Measurements from ENCODE around the gene TSPAN4. TPM values are rescaled to one million over a fixed set of nuclear protein-coding genes. Genes with fewer than 3 reads are reported as not detected.

The TSPAN4 gene
- total RNA-seq, 1 experiment from 2014 or later, result 26.9 TPM

DNA sequence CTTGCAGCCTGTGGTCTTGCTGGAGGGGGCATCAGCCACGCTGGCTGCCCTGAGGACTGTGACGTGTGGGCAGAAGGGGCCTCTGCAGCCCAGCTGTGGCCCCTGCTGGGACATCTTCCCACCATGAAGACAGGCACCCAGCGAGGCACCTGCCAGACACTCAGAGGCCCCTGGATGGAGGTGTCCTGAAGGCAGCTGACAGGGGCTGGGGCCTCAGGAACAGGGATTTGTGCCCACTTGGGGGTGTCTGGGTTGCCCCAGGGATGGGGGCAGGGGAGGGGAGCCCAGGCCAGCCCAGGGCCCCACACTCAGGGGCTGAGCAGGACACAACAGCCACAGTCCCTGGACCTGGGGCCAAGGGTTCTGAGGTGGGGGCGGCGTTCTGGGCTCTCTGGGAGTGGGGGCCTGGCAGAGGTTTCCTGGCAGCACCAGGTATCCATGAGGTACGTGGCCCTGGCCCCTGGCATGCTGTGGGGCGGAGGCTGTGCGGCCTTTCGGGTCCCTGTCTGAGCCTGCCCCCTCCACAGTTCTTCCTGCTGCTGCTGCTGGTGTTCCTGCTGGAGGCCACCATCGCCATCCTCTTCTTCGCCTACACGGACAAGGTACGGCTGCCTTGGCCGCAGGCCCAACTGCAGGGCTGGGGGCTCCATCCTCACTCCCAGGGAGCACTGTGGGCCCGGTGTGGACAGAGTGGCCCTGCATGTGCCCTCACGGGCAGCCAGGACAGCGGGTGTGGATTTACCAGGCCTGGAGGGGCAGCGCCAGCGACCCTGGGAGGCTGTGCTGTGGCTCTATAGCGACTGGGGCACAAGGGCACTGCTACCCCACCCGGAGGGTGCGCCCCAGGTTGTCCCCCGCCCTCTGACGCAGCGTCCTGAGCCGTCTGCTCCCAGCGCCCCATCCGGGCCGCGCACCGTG lies 21.5 kb downstream of the TSPAN4 start:
- Histone ChIP-seq H3K4me3 (no peak overlapping the region), H3K4me1 (peaks cover 28% of the 10 kb centered on the region), H3K9me3 (replicated peaks) (no peaks in the 10 kb centered on the region), H3K36me3 (no peaks in the 10 kb centered on the region), H3K27ac (no peak overlapping the region), H3K27me3 (no peaks in the 10 kb centered on the region)
- DNase-seq, result no peak

DNA sequence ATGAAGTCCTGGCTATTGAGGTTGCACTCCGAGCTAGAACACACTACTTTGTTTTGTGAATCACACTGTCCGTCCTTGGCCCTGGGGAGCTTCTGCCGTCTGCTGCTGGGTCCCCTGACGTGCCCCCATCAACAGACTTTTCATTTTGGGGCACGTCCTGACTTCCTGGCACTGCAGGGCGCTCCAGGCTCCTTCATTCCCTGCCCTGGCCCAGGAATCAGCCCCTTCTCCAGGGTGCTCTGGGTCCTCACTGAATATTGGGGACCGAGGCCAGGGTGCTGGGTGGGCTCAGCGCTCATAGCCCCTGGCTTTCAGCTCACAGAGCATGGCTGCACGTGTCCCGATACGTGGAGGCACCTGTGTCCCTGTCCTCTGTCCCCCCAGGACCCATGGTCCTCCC lies 22.2 kb downstream of the TSPAN4 start:
- Histone ChIP-seq H3K36me3 (no peaks in the 10 kb centered on the region), H3K4me3 (no peak overlapping the region), H3K4me1 (peaks cover 23% of the 10 kb centered on the region), H3K27ac (no peak overlapping the region), H3K9me3 (replicated peaks) (no peaks in the 10 kb centered on the region), H3K27me3 (no peaks in the 10 kb centered on the region)
- no peak for DNase-seq

DNA sequence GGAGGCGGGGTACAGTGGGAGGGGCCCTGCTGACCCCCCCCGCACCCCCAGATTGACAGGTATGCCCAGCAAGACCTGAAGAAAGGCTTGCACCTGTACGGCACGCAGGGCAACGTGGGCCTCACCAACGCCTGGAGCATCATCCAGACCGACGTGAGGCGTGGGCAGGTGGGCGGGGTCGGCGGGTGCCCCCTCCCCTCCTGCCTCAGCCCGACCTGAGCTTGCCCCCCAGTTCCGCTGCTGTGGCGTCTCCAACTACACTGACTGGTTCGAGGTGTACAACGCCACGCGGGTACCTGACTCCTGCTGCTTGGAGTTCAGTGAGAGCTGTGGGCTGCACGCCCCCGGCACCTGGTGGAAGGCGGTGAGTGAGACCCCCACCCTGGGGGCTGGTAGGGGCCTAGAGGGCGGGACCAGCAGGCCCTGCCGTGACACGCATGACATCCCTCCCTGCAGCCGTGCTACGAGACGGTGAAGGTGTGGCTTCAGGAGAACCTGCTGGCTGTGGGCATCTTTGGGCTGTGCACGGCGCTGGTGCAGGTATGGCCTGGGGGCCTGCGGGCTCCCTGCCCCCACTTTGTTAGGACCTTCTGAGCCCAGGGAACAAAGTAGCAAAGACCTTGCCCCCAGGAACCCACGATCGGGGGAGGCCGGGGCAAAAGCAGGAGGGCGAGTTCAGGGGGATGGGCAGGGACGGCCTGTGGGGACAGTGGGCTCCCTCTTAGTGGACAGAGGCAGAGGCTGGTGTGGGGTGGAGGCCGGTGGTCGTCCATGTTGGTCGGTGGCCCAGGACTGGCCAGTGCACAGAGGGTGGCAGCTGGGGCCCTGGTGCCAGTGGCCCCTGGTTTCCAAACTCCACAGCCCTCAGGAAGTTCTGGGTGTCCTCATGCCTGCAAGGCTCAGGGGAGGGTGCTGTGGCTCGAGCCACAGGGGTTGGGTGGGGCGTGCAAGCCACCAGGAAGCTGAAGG lies 23.1 kb downstream of the TSPAN4 start:
- H3K27ac ChIP-seq, result no peak overlapping the region
- DNase-seq, result no peak
- no peaks in the 10 kb centered on the region for H3K36me3 ChIP-seq
- H3K4me1 ChIP-seq, result peaks cover 19% of the 10 kb centered on the region
- H3K9me3 ChIP-seq (replicated peaks), result no peaks in the 10 kb centered on the region
- H3K27me3 ChIP-seq, result no peaks in the 10 kb centered on the region
- H3K4me3 ChIP-seq, result no peak overlapping the region

DNA sequence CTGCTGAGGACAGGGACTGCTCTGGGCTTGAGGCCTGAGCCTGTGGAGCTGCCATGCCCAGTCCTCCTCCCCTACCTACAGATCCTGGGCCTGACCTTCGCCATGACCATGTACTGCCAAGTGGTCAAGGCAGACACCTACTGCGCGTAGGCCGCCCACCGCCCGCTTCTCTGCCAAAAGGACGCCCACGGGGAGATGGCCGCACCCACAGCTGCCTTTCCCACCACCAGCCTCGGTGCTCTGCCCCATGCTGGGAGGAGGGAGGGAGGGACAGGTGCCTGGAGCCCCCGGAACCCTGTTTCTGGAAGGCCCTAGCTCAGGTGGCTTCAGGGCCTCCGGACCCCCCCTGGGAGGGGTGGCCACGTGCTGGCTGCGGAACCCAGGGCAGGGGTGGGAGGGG lies 23.8 kb downstream of the TSPAN4 start:
- DNase-seq, result no peak
- Histone ChIP-seq H3K27ac (no peak overlapping the region), H3K36me3 (no peaks in the 10 kb centered on the region), H3K4me1 (peaks cover 12% of the 10 kb centered on the region), H3K9me3 (replicated peaks) (no peaks in the 10 kb centered on the region), H3K27me3 (no peaks in the 10 kb centered on the region), H3K4me3 (no peak overlapping the region)

DNA sequence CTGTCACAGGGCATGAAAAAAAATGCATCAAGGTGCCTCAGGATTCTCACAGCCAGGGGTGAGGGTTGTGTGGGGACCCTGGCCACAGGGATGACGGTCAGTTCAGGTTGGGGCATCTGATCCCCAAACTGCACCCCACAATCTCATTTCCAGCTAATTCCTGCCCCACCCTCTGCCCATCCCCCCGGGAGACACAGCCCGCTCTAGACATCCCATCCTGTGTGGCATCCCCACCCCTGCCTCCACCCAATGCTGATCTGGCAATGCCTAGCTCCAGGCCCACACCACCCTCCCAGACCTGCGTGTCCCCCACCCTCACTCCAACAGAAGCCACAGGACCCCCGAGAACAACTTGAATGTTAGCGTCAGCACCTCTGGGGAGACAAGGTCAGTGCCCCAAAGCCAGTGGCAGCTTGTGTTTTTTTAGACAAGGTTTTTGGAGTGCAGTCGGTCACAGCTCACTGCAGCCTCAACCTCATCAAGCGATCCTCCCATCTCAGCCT lies 25.3 kb downstream of the TSPAN4 start:
- Histone ChIP-seq H3K9me3 (replicated peaks) (no peaks in the 10 kb centered on the region), H3K36me3 (no peaks in the 10 kb centered on the region), H3K4me1 (peaks cover 8% of the 10 kb centered on the region), H3K4me3 (no peak overlapping the region), H3K27ac (no peak overlapping the region), H3K27me3 (no peaks in the 10 kb centered on the region)
- DNase-seq, result no peak

DNA sequence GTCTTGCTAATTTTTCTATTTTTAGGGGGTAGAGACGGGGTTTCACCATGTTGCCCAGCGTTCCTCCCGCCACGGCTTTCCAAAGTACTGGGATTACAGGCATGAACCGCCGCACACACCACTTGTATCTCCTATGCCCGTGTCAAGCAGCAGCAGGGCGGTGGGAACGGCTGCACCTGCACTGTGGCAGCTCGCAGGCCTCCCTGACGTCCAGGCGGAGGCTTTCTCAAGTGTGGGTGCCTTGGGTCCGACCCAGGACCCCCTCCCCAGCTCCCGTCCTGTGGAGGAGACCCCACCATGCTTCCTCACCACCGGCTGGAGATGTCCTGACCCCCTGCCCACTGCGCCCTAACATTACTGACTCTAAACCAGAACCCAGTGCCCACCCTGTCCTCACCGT lies 25.7 kb downstream of the TSPAN4 start:
- H3K9me3 ChIP-seq (replicated peaks), result no peaks in the 10 kb centered on the region
- H3K4me3 ChIP-seq, result no peak overlapping the region
- DNase-seq, result no peak
- H3K36me3 ChIP-seq, result no peaks in the 10 kb centered on the region
- no peaks in the 10 kb centered on the region for H3K27me3 ChIP-seq
- peaks cover 13% of the 10 kb centered on the region for H3K4me1 ChIP-seq
- H3K27ac ChIP-seq, result no peak overlapping the region

DNA sequence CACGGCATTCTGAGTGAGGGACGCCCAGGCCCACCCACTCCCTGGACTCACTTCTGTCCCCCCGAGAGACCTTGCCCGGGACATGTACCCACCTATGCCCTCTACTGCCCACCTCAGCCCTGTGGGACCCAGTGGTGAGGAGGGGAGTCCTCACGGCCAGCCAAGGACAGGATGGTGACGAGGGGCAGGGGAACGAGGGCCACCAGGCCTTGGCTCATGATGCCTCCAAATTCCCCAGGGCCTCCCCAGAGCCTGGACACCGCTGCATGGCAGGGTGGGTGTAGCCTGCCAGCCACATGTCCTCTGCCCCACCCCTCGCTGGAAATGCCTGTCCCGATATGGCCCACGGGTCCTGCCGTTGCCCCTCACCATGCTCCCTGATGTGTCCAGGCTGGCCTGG lies 26.1 kb downstream of the TSPAN4 start:
- H3K4me1 ChIP-seq, result peaks cover 17% of the 10 kb centered on the region
- DNase-seq, result no peak
- no peaks in the 10 kb centered on the region for H3K9me3 ChIP-seq (replicated peaks)
- H3K36me3 ChIP-seq, result no peaks in the 10 kb centered on the region
- H3K27ac ChIP-seq, result no peak overlapping the region
- no peaks in the 10 kb centered on the region for H3K27me3 ChIP-seq
- H3K4me3 ChIP-seq, result no peak overlapping the region

DNA sequence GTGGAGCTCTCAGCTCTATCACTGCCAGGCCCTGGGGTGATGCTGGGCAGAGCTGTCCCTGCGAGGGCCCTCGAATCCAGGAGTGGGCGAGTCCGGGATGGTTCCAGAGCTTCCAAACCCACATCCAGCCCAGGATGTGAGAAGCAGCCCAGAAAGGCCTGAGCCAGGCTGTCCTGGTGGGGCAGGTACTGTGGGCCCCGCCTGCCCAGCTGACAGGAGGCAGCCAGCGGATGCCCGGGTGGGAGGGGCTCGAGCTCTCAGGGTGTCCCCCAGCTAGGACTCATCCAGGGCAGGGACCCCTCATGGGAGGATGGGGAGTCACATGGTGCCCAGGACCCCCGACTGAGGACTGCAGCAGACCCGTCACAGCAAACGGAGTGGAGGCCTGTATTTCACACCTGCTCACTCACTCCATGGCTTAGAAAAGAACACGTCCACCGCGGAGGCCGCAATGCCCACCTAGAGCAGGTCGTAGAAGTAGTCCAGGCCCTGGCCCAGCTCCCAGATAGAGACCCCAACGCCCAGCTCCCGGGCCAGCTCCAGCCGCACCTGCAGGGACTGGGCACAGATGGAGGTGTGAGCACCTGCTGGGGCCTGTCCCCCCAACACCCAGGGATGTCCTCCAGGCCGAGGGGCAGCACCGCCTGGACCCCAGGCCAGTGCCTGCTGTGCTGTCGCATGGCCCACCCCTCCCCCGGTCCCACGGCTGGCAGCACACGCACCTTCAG lies 26.9 kb downstream of the TSPAN4 start:
- Histone ChIP-seq H3K4me1 (peaks cover 23% of the 10 kb centered on the region), H3K27ac (no peak overlapping the region), H3K4me3 (no peak overlapping the region), H3K27me3 (no peaks in the 10 kb centered on the region), H3K36me3 (no peaks in the 10 kb centered on the region), H3K9me3 (replicated peaks) (no peaks in the 10 kb centered on the region)
- no peak for DNase-seq

DNA sequence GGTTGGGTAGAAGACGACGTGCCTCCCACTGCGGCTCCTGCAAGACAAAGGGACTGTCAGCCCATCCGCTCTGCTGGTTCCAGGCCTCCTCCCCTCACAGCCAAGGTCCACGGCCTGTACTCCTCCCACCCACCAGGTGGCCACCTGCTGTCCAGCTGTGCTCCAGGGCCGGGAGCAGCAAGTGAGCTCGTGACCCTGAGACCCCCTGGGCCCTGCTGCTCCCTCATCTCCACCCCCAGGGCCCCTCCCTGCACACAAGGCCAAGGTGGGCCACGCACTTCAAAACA lies 27.4 kb downstream of the TSPAN4 start:
- peaks cover 23% of the 10 kb centered on the region for H3K4me1 ChIP-seq
- H3K4me3 ChIP-seq, result no peak overlapping the region
- H3K36me3 ChIP-seq, result no peaks in the 10 kb centered on the region
- DNase-seq, result no peak
- no peaks in the 10 kb centered on the region for H3K27me3 ChIP-seq
- H3K27ac ChIP-seq, result no peak overlapping the region
- no peaks in the 10 kb centered on the region for H3K9me3 ChIP-seq (replicated peaks)

DNA sequence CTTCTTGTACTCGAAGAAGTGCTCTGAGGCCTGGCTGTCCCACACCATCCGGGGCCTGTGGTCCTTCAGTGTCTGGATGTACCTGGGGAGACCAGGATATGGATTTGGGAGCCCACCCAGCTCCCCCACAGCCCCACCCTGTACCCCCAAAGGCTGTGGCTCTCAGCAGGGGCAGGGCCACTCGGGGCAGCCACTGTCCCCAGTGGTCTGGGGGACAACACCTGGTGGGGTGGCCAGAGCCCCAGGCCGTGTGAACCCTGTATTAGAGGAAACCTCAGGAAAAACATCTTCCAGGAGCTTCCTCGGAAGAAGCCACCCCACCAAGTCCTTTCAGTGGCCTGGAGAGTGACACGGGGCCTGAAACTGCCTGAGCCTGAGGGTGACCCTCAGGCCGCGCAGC lies 27.8 kb downstream of the TSPAN4 start:
- Histone ChIP-seq H3K27ac (no peak overlapping the region), H3K4me1 (peaks cover 23% of the 10 kb centered on the region), H3K36me3 (no peaks in the 10 kb centered on the region), H3K27me3 (no peaks in the 10 kb centered on the region), H3K9me3 (replicated peaks) (no peaks in the 10 kb centered on the region), H3K4me3 (no peak overlapping the region)
- DNase-seq, result no peak

DNA sequence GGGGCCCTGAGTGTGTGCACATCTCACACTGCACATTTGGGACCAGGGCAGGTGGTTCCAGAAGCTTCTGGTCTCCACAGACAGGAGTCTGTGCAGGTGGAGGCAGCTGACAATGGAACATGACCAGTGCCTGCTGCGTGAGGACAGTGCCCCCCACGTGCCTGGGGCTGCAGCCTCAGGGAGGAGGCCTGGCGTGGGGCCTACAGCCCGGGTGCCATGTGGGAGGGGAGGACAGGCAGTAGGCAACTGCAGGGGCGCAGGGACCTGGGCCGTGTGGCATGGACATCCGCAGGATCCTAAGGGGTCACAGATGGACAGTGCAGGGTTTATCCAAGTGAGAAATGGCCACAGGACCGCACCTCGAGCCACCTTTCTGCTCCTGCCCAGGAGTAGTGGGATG lies 28.8 kb downstream of the TSPAN4 start:
- no peak for DNase-seq

DNA sequence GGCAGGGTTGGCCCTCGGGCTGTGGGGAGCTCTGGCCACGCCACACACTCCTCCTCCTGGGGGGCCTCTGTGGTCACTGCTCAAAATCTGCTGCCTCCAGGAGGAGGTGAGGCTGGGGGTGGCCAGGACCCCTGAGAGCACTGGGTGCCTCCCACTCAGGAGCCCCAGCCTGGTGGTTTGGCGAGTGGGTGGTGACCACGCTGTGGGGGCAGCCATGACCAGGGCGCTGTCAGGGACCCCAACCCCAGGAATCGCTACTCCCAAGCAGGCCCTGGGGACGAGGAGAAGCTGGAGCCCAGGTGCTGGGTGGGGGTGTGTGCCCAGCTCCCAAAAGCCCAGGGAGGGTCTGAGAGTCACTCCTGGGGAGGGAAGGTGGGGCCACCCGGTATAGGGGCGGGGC lies 30.1 kb downstream of the TSPAN4 start:
- H3K27ac ChIP-seq, result peak overlapping the region; percentile 84
- no peak overlapping the region for H3K4me3 ChIP-seq
- no peaks in the 10 kb centered on the region for H3K27me3 ChIP-seq
- peaks cover 23% of the 10 kb centered on the region for H3K4me1 ChIP-seq
- peak in 1 of 2 experiments; percentile 44 for DNase-seq
- no peaks in the 10 kb centered on the region for H3K9me3 ChIP-seq (replicated peaks)
- H3K36me3 ChIP-seq, result no peaks in the 10 kb centered on the region

More for the DNA sequence above, 28.8 kb downstream of the TSPAN4 start:
- Histone ChIP-seq H3K4me3 (no peak overlapping the region), H3K4me1 (peaks cover 23% of the 10 kb centered on the region), H3K36me3 (no peaks in the 10 kb centered on the region), H3K9me3 (replicated peaks) (no peaks in the 10 kb centered on the region), H3K27ac (no peak overlapping the region), H3K27me3 (no peaks in the 10 kb centered on the region)

DNA sequence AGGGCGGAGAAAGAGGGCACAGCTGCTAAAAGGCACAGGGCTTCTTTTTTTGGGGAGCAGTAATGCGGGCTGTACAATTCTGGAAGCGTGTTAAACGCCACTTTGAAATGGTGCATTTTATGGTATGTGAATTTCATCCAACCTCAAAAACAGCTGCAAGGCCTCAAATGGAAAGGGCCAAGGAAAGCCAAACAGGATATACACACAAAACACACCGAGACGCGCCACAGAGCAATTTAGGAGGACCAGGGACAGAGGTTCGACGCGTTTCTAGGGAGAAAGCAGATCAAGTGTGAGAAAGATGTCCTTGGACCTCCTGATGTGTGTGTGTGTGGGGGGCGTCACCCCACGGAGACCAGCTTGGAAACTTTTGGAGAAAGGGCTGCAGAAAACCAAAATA lies 31.1 kb downstream of the TSPAN4 start:
- H3K9me3 ChIP-seq (replicated peaks), result no peaks in the 10 kb centered on the region
- H3K27me3 ChIP-seq, result no peaks in the 10 kb centered on the region
- H3K27ac ChIP-seq, result peak overlapping the region; percentile 84
- peaks cover 4% of the 10 kb centered on the region; the same call in 1 of the 2 replicates for H3K36me3 ChIP-seq
- H3K4me1 ChIP-seq, result peaks cover 23% of the 10 kb centered on the region
- no peak overlapping the region for H3K4me3 ChIP-seq
- DNase-seq, result peak; percentile 63 to 80

DNA sequence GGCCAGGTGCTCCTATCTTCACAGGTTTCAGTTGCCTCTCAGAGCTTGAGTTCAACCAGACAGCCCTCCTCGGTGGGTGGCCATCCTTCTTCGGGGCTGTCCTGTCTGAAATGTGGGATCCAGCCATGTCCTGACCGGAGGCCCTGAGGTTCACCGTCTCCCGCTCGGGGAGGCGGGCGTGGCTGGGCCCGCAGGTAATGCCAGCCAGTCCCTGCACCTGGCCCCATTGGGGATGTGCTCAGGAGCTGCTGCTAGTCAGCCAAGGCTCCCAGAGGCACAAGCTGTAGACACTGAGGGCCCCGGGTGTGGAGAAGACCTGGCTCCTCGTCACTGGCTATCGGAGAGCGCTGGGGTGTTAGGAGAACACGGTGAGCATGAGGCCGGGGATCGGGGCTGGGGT lies 32.6 kb downstream of the TSPAN4 start:
- Histone ChIP-seq H3K27ac (no peak overlapping the region), H3K27me3 (no peaks in the 10 kb centered on the region), H3K4me3 (no peak overlapping the region), H3K36me3 (peaks cover 11% of the 10 kb centered on the region; the same call in 1 of the 2 replicates), H3K4me1 (peaks cover 23% of the 10 kb centered on the region), H3K9me3 (replicated peaks) (no peaks in the 10 kb centered on the region)
- DNase-seq, result no peak

Data from SJCRH30 (cell line).